Measurements from ENCODE around the gene BRMS1L.

Gene BRMS1L

GRCh38 chr14:35875296-35875695, 49.2 kb downstream of the BRMS1L start:
- no peak for FAIRE-seq

- no peak for FAIRE-seq
These were observed 51.1 kb downstream of the BRMS1L start for GRCh38 chr14:35877276-35877675.

GRCh38 chr14:35878272-35879150, 52.4 kb downstream of the BRMS1L start:
- FAIRE-seq: no peak

GRCh38 chr14:35879151-35879648, 53.1 kb downstream of the BRMS1L start:
- FAIRE-seq: no peak

GRCh38 chr14:35879654-35880249, 53.6 kb downstream of the BRMS1L start:
- FAIRE-seq: peak; percentile 95

GRCh38 chr14:35881280-35881679, 55.1 kb downstream of the BRMS1L start:
- no peak for FAIRE-seq

- peak; percentile 67 for FAIRE-seq
These were observed 57.6 kb downstream of the BRMS1L start for GRCh38 chr14:35883677-35884293.

- FAIRE-seq: no peak
These were observed 64.2 kb downstream of the BRMS1L start for GRCh38 chr14:35890308-35890707.

GRCh38 chr14:35895256-35895655, 69.1 kb downstream of the BRMS1L start:
- no peak for FAIRE-seq

GRCh38 chr14:35897616-35898111, 71.5 kb downstream of the BRMS1L start:
- FAIRE-seq: no peak

GRCh38 chr14:35898217-35898775, 72.2 kb downstream of the BRMS1L start:
- FAIRE-seq: no peak

GRCh38 chr14:35900741-35901140, 74.6 kb downstream of the BRMS1L start:
- FAIRE-seq: no peak

- no peak for FAIRE-seq
These were observed 83.5 kb downstream of the BRMS1L start for GRCh38 chr14:35909665-35910064.

- FAIRE-seq: no peak
These were observed 84.1 kb downstream of the BRMS1L start for GRCh38 chr14:35910191-35910590.

- FAIRE-seq: no peak
These were observed 85.0 kb downstream of the BRMS1L start for GRCh38 chr14:35911097-35911496.

- no peak for FAIRE-seq
These were observed 89.0 kb downstream of the BRMS1L start for GRCh38 chr14:35915185-35915584.

GRCh38 chr14:35915775-35916174, 89.6 kb downstream of the BRMS1L start:
- FAIRE-seq: no peak
